Activated CD8-positive, alpha-beta memory T cell treated with anti-CD3 and anti-CD28 coated beads for 4 hours (primary cell): ENCODE measurements around the gene RAP1GDS1.

Experiments
- DNase-seq, 2 donors: peaks; one replicate each; pipeline ENCODE4 v3.0.0-alpha.2; 2020; ENCODE audit warnings: low read depth in 2 of 2

RAP1GDS1 gene

GRCh38 chr4:98482503-98482846 lies 221.3 kb downstream of the RAP1GDS1 start:
- DNase-seq, result no peak

GRCh38 chr4:98482847-98483806 lies 221.9 kb downstream of the RAP1GDS1 start:
- DNase-seq, result peak in 1 of 2 donors; percentile 21

GRCh38 chr4:98484031-98484430 lies 222.8 kb downstream of the RAP1GDS1 start:
- DNase-seq, result no peak

GRCh38 chr4:98485816-98486345 lies 224.7 kb downstream of the RAP1GDS1 start:
- no peak for DNase-seq

GRCh38 chr4:98490251-98490650 lies 229.1 kb downstream of the RAP1GDS1 start:
- no peak for DNase-seq

- no peak for DNase-seq
Measured at GRCh38 chr4:98491899-98492559, 230.8 kb downstream of the RAP1GDS1 start.

GRCh38 chr4:98493296-98493695 lies 232.1 kb downstream of the RAP1GDS1 start:
- DNase-seq, result no peak
